Uterus (tissue), 4 donors: Measurements from ENCODE around the gene C21orf91. TPM values are rescaled to one million over a fixed set of nuclear protein-coding genes. Genes with fewer than 3 reads are reported as not detected.

Experiments used
- DNase-seq, 2 donors: peaks; one replicate each; pipeline ENCODE4 v3.0.0-alpha.2; 2019 to 2020
- H3K27ac ChIP-seq, 2 donors: fragments of 200-600 bp; sonication (generic); 1 replicate in 1 of 2; 2 replicates in 1 of 2; pipeline ENCODE4 v1.5.1; 2016 to 2018
- H3K27me3 ChIP-seq, 2 donors: fragments of 200-600 bp; sonication (generic); one replicate each; pipeline ENCODE4 v1.5.1; 2018 to 2019; ENCODE audit warnings: control low read depth in 1 of 2
- H3K36me3 ChIP-seq, 2 donors: fragments of 200-600 bp; sonication (generic); one replicate each; pipeline ENCODE4 v1.5.1; 2019; ENCODE audit warnings: control low read depth in 1 of 2
- H3K4me1 ChIP-seq, 2 donors: fragments of 200-600 bp; sonication (generic); one replicate each; pipeline ENCODE4 v1.5.1; 2018 to 2019; ENCODE audit warnings: control low read depth in 1 of 2
- H3K4me3 ChIP-seq, 2 donors: fragments of 200-600 bp; sonication (generic); 1 replicate in 1 of 2; 2 replicates in 1 of 2; pipeline ENCODE4 v1.5.1; 2018 to 2019; ENCODE audit warnings: mild to moderate bottlenecking in 1 of 2
- H3K9me3 ChIP-seq, 2 donors: fragments of 200-600 bp; sonication (generic); one replicate each; pipeline ENCODE4 v1.5.1; 2019; ENCODE audit warnings: control low read depth in 1 of 2
- CTCF ChIP-seq, 4 experiments: fragments of 200-600 bp in 2 of 4; fragments of 450-650 bp in 2 of 4; sonication (generic) in 2 of 4; IDR thresholded peaks; one replicate each; pipeline ENCODE4 v1.5.1; 2016 to 2019; ENCODE audit warnings: antibody characterized with exemption in 4 of 4, mild to moderate bottlenecking in 2 of 4, moderate library complexity in 1 of 4
- POLR2A ChIP-seq, 2 donors: fragments of 450-650 bp; IDR thresholded peaks; one replicate each; pipeline ENCODE4 v1.6.1; 2016; ENCODE audit warnings: antibody characterized with exemption in 2 of 2, mild to moderate bottlenecking in 1 of 2, moderate library complexity in 1 of 2
- intact Hi-C: fragments of 100-400 bp; cut with DNase I; formaldehyde crosslinking; loops from one replicate; pipeline ENCODE4 v1.15.1; 2023; ENCODE audit warnings: low total_unique reads
- total RNA-seq, 4 donors: library from RNA; depleted of rRNA in 3 of 4; stranded (reverse); fragments of >200 nt in 3 of 4; gene quantifications; one replicate each; pipeline versions ENCODE4 v1.1.0 to v1.2.4, GENCODE V29; 2014 to 2023
- donor health status: DM: yes; HTN: yes; CAD: no.

C21orf91 gene
- total RNA-seq, 4 donors from 2014 or later = 21.5 to 68.4 (median 30.3) TPM

- H3K4me3 ChIP-seq = no peak overlapping the region
- H3K27me3 ChIP-seq = no peaks in the 10 kb centered on the region
- no peak overlapping the region for H3K27ac ChIP-seq
- no peaks in the 10 kb centered on the region for H3K4me1 ChIP-seq
- intact Hi-C loops = no loop called here
- no peak for DNase-seq
- TF ChIP-seq POLR2A (IDR thresholded peaks at IDR 0.05) = no peak
- H3K36me3 ChIP-seq = no peaks in the 10 kb centered on the region
- H3K9me3 ChIP-seq = no peaks in the 10 kb centered on the region
Observed at GRCh38 chr21:17813353-17813752, 5.8 kb downstream of the C21orf91 start.

GRCh38 chr21:17805966-17806365 lies 13.2 kb downstream of the C21orf91 start:
- Histone ChIP-seq H3K27ac (no peak overlapping the region), H3K27me3 (no peaks in the 10 kb centered on the region), H3K4me1 (no peaks in the 10 kb centered on the region), H3K36me3 (no peaks in the 10 kb centered on the region), H3K9me3 (no peaks in the 10 kb centered on the region), H3K4me3 (no peak overlapping the region)
- intact Hi-C loops = no loop called here
- DNase-seq = no peak
- TF ChIP-seq CTCF (IDR thresholded peaks at IDR 0.05) (no peak), POLR2A (IDR thresholded peaks at IDR 0.05) (no peak)

- no peak for DNase-seq
Observed at GRCh38 chr21:17803536-17803935, 15.6 kb downstream of the C21orf91 start.

GRCh38 chr21:17802572-17802971 lies 16.6 kb downstream of the C21orf91 start:
- intact Hi-C loops = no loop called here
- H3K4me1 ChIP-seq = peaks cover 0 to 5% of the 10 kb centered on the region in 2 donors
- DNase-seq = no peak
- H3K4me3 ChIP-seq = no peak overlapping the region
- TF ChIP-seq CTCF (IDR thresholded peaks at IDR 0.05) (no peak), POLR2A (IDR thresholded peaks at IDR 0.05) (no peak)
- H3K27ac ChIP-seq = no peak overlapping the region
- no peaks in the 10 kb centered on the region for H3K36me3 ChIP-seq
- H3K9me3 ChIP-seq = no peaks in the 10 kb centered on the region
- H3K27me3 ChIP-seq = no peaks in the 10 kb centered on the region

More at GRCh38 chr21:17803536-17803935, 15.6 kb downstream of the C21orf91 start:
- Histone ChIP-seq H3K36me3 (no peaks in the 10 kb centered on the region), H3K27ac (no peak overlapping the region), H3K9me3 (no peaks in the 10 kb centered on the region), H3K27me3 (no peaks in the 10 kb centered on the region), H3K4me3 (no peak overlapping the region), H3K4me1 (peaks cover 0 to 3% of the 10 kb centered on the region in 2 donors)
- TF ChIP-seq POLR2A (IDR thresholded peaks at IDR 0.05) (no peak), CTCF (IDR thresholded peaks at IDR 0.05) (no peak)
- intact Hi-C loops = no loop called here

- TF ChIP-seq POLR2A (IDR thresholded peaks at IDR 0.05) (no peak), CTCF (IDR thresholded peaks at IDR 0.05) (no peak)
- no peaks in the 10 kb centered on the region for H3K27me3 ChIP-seq
- H3K9me3 ChIP-seq = no peaks in the 10 kb centered on the region
- no peak overlapping the region for H3K4me3 ChIP-seq
- peaks cover 0 to 5% of the 10 kb centered on the region in 2 donors for H3K4me1 ChIP-seq
- intact Hi-C loops = no loop called here
- no peaks in the 10 kb centered on the region for H3K36me3 ChIP-seq
- DNase-seq = no peak
- no peak overlapping the region for H3K27ac ChIP-seq
Observed at GRCh38 chr21:17799414-17800164, 19.6 kb downstream of the C21orf91 start.
